ENCODE data around the gene KIF16B. TPM values are rescaled to one million over a fixed set of nuclear protein-coding genes. Genes with fewer than 3 reads are reported as not detected.

The KIF16B gene
- total and polyA plus RNA-seq, 9 of the 15 experiments (the other 6 are each of a cell fraction or from before 2014, with no cell fraction given), result 1.00 to 10.6 (median 8.5) TPM

GRCh38 chr20:16574656-16575355 is 1.6 kb upstream of the KIF16B start:
- FAIRE-seq (peak; percentile 85), ATAC-seq (peak; percentile 86), DNase-seq (ENCODE audit: extremely low read depth in 1 of 4, low spot score in 3 of 4) (peak; percentile 89 to 91 (median 90))
- Histone ChIP-seq H3K4me3 (peak overlapping the region; percentile 75), H3K79me2 (ENCODE audit: control insufficient read depth, insufficient read depth, low read length) (peaks cover 25% of the 10 kb centered on the region), H3K36me3 (ENCODE audit: control insufficient read depth, insufficient read depth, low read length) (no peaks in the 10 kb centered on the region; the same call in 2 of the 3 replicates), H3K9me1 (ENCODE audit: control insufficient read depth, insufficient read depth, low read length) (no peaks in the 10 kb centered on the region), H2AFZ (ENCODE audit: low read depth, low read length) (peak overlapping the region; percentile 88), H4K20me1 (replicated peaks; ENCODE audit: control insufficient read depth, insufficient read depth, low read length) (no peaks in the 10 kb centered on the region), H3K9ac (ENCODE audit: insufficient read depth in 1 of 2, low read depth in 2 of 2, low read length in 2 of 2) (peak overlapping the region; percentile 31 to 83; a peak in 3 of 4 replicates), H3K4me2 (ENCODE audit: insufficient read depth, low read length) (peak overlapping the region; percentile 93), H3K27ac (ENCODE audit: extremely low read depth, low read depth, low read length) (peak overlapping the region; percentile 77), H3K27me3 (ENCODE audit: control insufficient read depth in 2 of 2, insufficient read depth in 2 of 2, low read length in 2 of 2) (no peaks in the 10 kb centered on the region), H3K9me3 (replicated peaks; ENCODE audit: control insufficient read depth, insufficient read depth, low read depth, low read length) (no peaks in the 10 kb centered on the region), H3K4me1 (replicated peaks in 1 of 2; ENCODE audit: control insufficient read depth in 2 of 2, insufficient read depth in 2 of 2, low read length in 2 of 2) (peaks cover 0 to 16% of the 10 kb centered on the region in 2 experiments; a peak in 3 of 5 replicates)
- CTCF ChIA-PET (ENCODE audit: low intra/inter-chr PET ratio), result no interaction called here
- BruUV-seq (replicated peaks), result no TSS peak
- in situ Hi-C loops (cut with MboI), result no loop called here
- POLR2A ChIA-PET, result interaction anchor here (0.5 to 1.1 kb wide), 4 partner anchors 14 to 346 kb away, joined by 3 to 5 read pairs (median 4); no protein-coding TSS in a partner anchor
- intact Hi-C loops (cut with micrococcal nuclease), result no loop called here
- 0% methylated on average over 23 of the region's 39 CpGs for WGBS (ENCODE audit: insufficient coverage, low coverage, missing lambda C conversion rate)
- TF ChIP-seq BMI1 (IDR thresholded peaks at IDR 0.05; ENCODE audit: low read length) (no peak), NCOA1 (IDR thresholded peaks at IDR 0.05; ENCODE audit: low read depth) (no peak), ETS1 (conservative IDR thresholded peaks at IDR 0.05; ENCODE audit: control insufficient read depth, low read depth, low read length) (no peak), MGA (IDR thresholded peaks at IDR 0.05) (peak; percentile 54), ELK3 (CRISPR knock-in tag; IDR thresholded peaks at IDR 0.05) (no peak), IRF2 (CRISPR knock-in tag; IDR thresholded peaks at IDR 0.05) (no peak), PHF8 (IDR thresholded peaks at IDR 0.05; ENCODE audit: borderline replicate concordance, low read length) (peak; percentile 46; the same call in 1 of the 2 replicates)
